GM12892 (cell line): Measurements from ENCODE around the gene KREMEN1.

Source experiments
- POLR2A ChIP-seq: IDR thresholded peaks from 2 replicates; pipeline ENCODE4 v1.6.1; 2011; ENCODE audit warnings: low read depth, low read length, control low read depth
- POLR2AphosphoS5 ChIP-seq: IDR thresholded peaks from 2 replicates; pipeline ENCODE4 v1.6.1; 2011; ENCODE audit warnings: low read depth, low read length, control low read depth

DNA sequence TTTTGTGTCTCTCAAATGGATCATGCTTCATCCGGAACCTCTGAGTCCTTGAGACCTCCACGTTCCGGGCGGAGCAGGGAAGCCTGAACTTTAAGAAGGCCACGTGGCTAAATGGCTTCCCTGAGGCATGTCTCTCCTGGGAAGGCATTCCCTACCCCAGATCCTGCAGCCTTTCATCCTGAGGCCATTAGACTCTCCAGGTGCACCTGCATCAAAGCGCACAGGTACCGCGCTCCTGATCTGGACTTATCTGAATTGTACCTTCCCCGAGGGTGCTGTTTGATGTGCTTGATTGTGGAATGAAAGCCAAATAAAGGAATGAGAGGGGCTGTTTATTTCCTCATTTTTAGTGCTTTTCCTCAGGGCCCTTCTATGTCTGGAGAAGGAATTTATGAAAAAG lies 33.7 kb upstream of the KREMEN1 start:
- TF ChIP-seq POLR2AphosphoS5 (no peak), POLR2A (no peak)
